Activated T-cell treated with anti-CD3 and anti-CD28 coated beads, Interleukin-2, amount 50 U/mL, for 4 hours (primary cell): Measurements from ENCODE around the gene CGRRF1. TPM values are rescaled to one million over a fixed set of nuclear protein-coding genes. Genes with fewer than 3 reads are reported as not detected.

Experiments used
- ATAC-seq, 2 donors: fragments of 200-7000 bp; cut with Tn5 transposase; one replicate each; pipeline ENCODE4 v1.10.0; 2021
- DNase-seq: peaks from one replicate; pipeline ENCODE4 v3.0.0-alpha.2; 2020
- H3K27me3 Mint-ChIP-seq: one replicate; pipeline ENCODE4 v1.8.0; 2021; ENCODE audit warnings: low read depth, mixed read lengths
- H3K36me3 Mint-ChIP-seq: one replicate; pipeline ENCODE4 v1.8.0; 2022; ENCODE audit warnings: mixed read lengths; ENCODE audit not compliant: insufficient read depth
- H3K4me1 Mint-ChIP-seq: one replicate; pipeline ENCODE4 v1.8.0; 2021; ENCODE audit warnings: low read depth, mixed read lengths
- H3K4me3 Mint-ChIP-seq: one replicate; pipeline ENCODE4 v1.8.0; 2021; ENCODE audit warnings: mild to moderate bottlenecking, moderate library complexity, mixed read lengths
- H3K9me3 Mint-ChIP-seq: one replicate; pipeline ENCODE4 v1.8.0; 2021; ENCODE audit warnings: mixed read lengths
- total RNA-seq, 3 donors: library from RNA; stranded (reverse); gene quantifications; one replicate each; pipeline ENCODE4 v1.2.1, GENCODE V29; 2021

The CGRRF1 gene
- total RNA-seq, 3 donors from 2014 or later, result 9.4 to 11.8 (median 9.9) TPM

GRCh38 chr14:54483073-54483745 lies 26.5 kb upstream of the CGRRF1 start:
- DNase-seq (no peak), ATAC-seq (peak in 1 of 2 donors; percentile 18)
- H3K36me3 Mint-ChIP-seq, result peaks cover 27% of the 10 kb centered on the region
- H3K4me3 Mint-ChIP-seq, result peak overlapping the region; percentile 29
- peaks cover 59% of the 10 kb centered on the region for H3K4me1 Mint-ChIP-seq
- no peaks in the 10 kb centered on the region for H3K9me3 Mint-ChIP-seq
- no peaks in the 10 kb centered on the region for H3K27me3 Mint-ChIP-seq

GRCh38 chr14:54483846-54484245 lies 25.9 kb upstream of the CGRRF1 start:
- peaks cover 61% of the 10 kb centered on the region for H3K4me1 Mint-ChIP-seq
- ATAC-seq (no peak), DNase-seq (no peak)
- no peaks in the 10 kb centered on the region for H3K27me3 Mint-ChIP-seq
- peaks cover 22% of the 10 kb centered on the region for H3K36me3 Mint-ChIP-seq
- H3K9me3 Mint-ChIP-seq, result no peaks in the 10 kb centered on the region
- H3K4me3 Mint-ChIP-seq, result peak overlapping the region; percentile 29

- Mint-ChIP-seq H3K4me1 (peaks cover 77% of the 10 kb centered on the region), H3K4me3 (peak overlapping the region; percentile 94), H3K36me3 (peaks cover 19% of the 10 kb centered on the region), H3K27me3 (no peaks in the 10 kb centered on the region), H3K9me3 (no peaks in the 10 kb centered on the region)
- ATAC-seq (no peak), DNase-seq (no peak)
Measured at GRCh38 chr14:54486685-54487084, 23.0 kb upstream of the CGRRF1 start.

GRCh38 chr14:54487771-54488170 lies 21.9 kb upstream of the CGRRF1 start:
- H3K4me3 Mint-ChIP-seq, result peak overlapping the region; percentile 94
- ATAC-seq (no peak), DNase-seq (no peak)
- no peaks in the 10 kb centered on the region for H3K9me3 Mint-ChIP-seq
- no peaks in the 10 kb centered on the region for H3K27me3 Mint-ChIP-seq
- peaks cover 72% of the 10 kb centered on the region for H3K4me1 Mint-ChIP-seq
- H3K36me3 Mint-ChIP-seq, result peaks cover 13% of the 10 kb centered on the region

GRCh38 chr14:54488318-54488645 lies 21.4 kb upstream of the CGRRF1 start:
- peaks cover 67% of the 10 kb centered on the region for H3K4me1 Mint-ChIP-seq
- ATAC-seq (peak; percentile 30 to 46), DNase-seq (no peak)
- no peaks in the 10 kb centered on the region for H3K27me3 Mint-ChIP-seq
- H3K36me3 Mint-ChIP-seq, result peaks cover 9% of the 10 kb centered on the region
- H3K4me3 Mint-ChIP-seq, result peak overlapping the region; percentile 94
- no peaks in the 10 kb centered on the region for H3K9me3 Mint-ChIP-seq

GRCh38 chr14:54488646-54489317 lies 20.9 kb upstream of the CGRRF1 start, which contains the start of gene GMFB:
GMFB (minus strand) TSS chr14:54488980; CDS start chr14:54488927, 53 bp downstream.
- H3K27me3 Mint-ChIP-seq, result no peaks in the 10 kb centered on the region
- H3K9me3 Mint-ChIP-seq, result no peaks in the 10 kb centered on the region
- DNase-seq, result peak; percentile 82
- peaks cover 7% of the 10 kb centered on the region for H3K36me3 Mint-ChIP-seq
- peak within 1 kb of the TSS; percentile 94 for H3K4me3 Mint-ChIP-seq
- H3K4me1 Mint-ChIP-seq, result peaks cover 62% of the 10 kb centered on the region
- peak; percentile 97 to 98 for ATAC-seq

- H3K4me1 Mint-ChIP-seq, result peaks cover 58% of the 10 kb centered on the region
- H3K36me3 Mint-ChIP-seq, result peaks cover 6% of the 10 kb centered on the region
- no peaks in the 10 kb centered on the region for H3K27me3 Mint-ChIP-seq
- no peaks in the 10 kb centered on the region for H3K9me3 Mint-ChIP-seq
- no peak for ATAC-seq
- peak overlapping the region; percentile 94 for H3K4me3 Mint-ChIP-seq
- no peak for DNase-seq
Measured at GRCh38 chr14:54489318-54489683, 20.4 kb upstream of the CGRRF1 start.

GRCh38 chr14:54489731-54490444 lies 19.8 kb upstream of the CGRRF1 start:
- peaks cover 6% of the 10 kb centered on the region for H3K36me3 Mint-ChIP-seq
- H3K27me3 Mint-ChIP-seq, result no peaks in the 10 kb centered on the region
- peaks cover 52% of the 10 kb centered on the region for H3K4me1 Mint-ChIP-seq
- DNase-seq (no peak), ATAC-seq (no peak)
- H3K4me3 Mint-ChIP-seq, result peak overlapping the region; percentile 94
- H3K9me3 Mint-ChIP-seq, result no peaks in the 10 kb centered on the region

GRCh38 chr14:54490445-54491175 lies 19.1 kb upstream of the CGRRF1 start:
- no peaks in the 10 kb centered on the region for H3K27me3 Mint-ChIP-seq
- ATAC-seq (no peak), DNase-seq (no peak)
- no peak overlapping the region for H3K4me3 Mint-ChIP-seq
- H3K9me3 Mint-ChIP-seq, result no peaks in the 10 kb centered on the region
- H3K36me3 Mint-ChIP-seq, result peaks cover 3% of the 10 kb centered on the region
- H3K4me1 Mint-ChIP-seq, result peaks cover 45% of the 10 kb centered on the region

GRCh38 chr14:54493293-54493692 lies 16.4 kb upstream of the CGRRF1 start:
- H3K36me3 Mint-ChIP-seq, result no peaks in the 10 kb centered on the region
- no peak overlapping the region for H3K4me3 Mint-ChIP-seq
- no peaks in the 10 kb centered on the region for H3K9me3 Mint-ChIP-seq
- ATAC-seq, result no peak
- peaks cover 19% of the 10 kb centered on the region for H3K4me1 Mint-ChIP-seq
- DNase-seq, result no peak
- peaks cover 3% of the 10 kb centered on the region for H3K27me3 Mint-ChIP-seq

GRCh38 chr14:54497224-54497623 lies 12.5 kb upstream of the CGRRF1 start:
- ATAC-seq, result no peak
- no peaks in the 10 kb centered on the region for H3K4me1 Mint-ChIP-seq
- H3K36me3 Mint-ChIP-seq, result no peaks in the 10 kb centered on the region
- no peak for DNase-seq
- no peak overlapping the region for H3K4me3 Mint-ChIP-seq
- no peaks in the 10 kb centered on the region for H3K9me3 Mint-ChIP-seq
- H3K27me3 Mint-ChIP-seq, result peaks cover 9% of the 10 kb centered on the region

GRCh38 chr14:54498095-54498531 lies 11.6 kb upstream of the CGRRF1 start:
- Mint-ChIP-seq H3K4me3 (no peak overlapping the region), H3K27me3 (peaks cover 9% of the 10 kb centered on the region)
- no peak for ATAC-seq

GRCh38 chr14:54498579-54498978 lies 11.1 kb upstream of the CGRRF1 start:
- Mint-ChIP-seq H3K27me3 (peaks cover 9% of the 10 kb centered on the region), H3K4me1 (no peaks in the 10 kb centered on the region), H3K9me3 (no peaks in the 10 kb centered on the region), H3K4me3 (no peak overlapping the region), H3K36me3 (no peaks in the 10 kb centered on the region)
- ATAC-seq, result no peak
- DNase-seq, result no peak

More at GRCh38 chr14:54498095-54498531, 11.6 kb upstream of the CGRRF1 start:
- Mint-ChIP-seq H3K9me3 (no peaks in the 10 kb centered on the region), H3K36me3 (no peaks in the 10 kb centered on the region), H3K4me1 (no peaks in the 10 kb centered on the region)
- no peak for DNase-seq

- DNase-seq (no peak), ATAC-seq (no peak)
Measured at GRCh38 chr14:54500744-54501143, 9.0 kb upstream of the CGRRF1 start.

More at GRCh38 chr14:54500744-54501143, 9.0 kb upstream of the CGRRF1 start:
- no peaks in the 10 kb centered on the region for H3K9me3 Mint-ChIP-seq
- H3K4me3 Mint-ChIP-seq, result no peak overlapping the region
- H3K27me3 Mint-ChIP-seq, result peaks cover 9% of the 10 kb centered on the region
- H3K4me1 Mint-ChIP-seq, result no peaks in the 10 kb centered on the region
- H3K36me3 Mint-ChIP-seq, result no peaks in the 10 kb centered on the region
